Measurements from ENCODE around the gene NDUFC1.

DNA sequence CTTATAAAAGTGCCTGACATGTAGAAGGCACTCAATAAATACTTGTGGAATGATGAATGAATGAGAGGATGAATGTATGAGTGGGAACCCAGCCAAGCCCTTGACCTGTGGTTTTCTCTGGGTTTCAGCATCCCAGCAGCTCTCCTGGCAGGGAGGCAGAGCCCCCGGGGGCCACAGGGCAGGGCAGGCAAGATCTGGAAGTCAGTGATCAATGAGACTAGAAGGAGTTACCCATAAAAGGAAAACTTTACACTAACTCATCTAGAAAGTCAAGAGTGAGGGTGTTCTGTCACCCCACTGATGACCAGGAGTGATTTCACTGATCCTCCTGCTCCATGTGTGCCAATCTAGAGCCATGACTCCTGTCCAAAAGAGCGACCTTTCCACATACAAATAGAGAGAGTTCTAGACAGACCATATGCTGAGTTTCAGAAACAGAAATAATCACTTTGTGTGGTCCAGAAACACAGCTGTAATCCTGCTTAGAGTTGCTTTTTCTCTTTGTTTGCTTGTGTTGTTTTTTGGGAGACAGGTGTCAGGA is 59.7 kb downstream of the NDUFC1 start:
- TF ChIP-seq CTCF (IDR thresholded peaks at IDR 0.05; ENCODE audit: low read depth, low read length) (no peak), POLR2A (IDR thresholded peaks at IDR 0.05; ENCODE audit: extremely low read depth, insufficient read length) (no peak), MYC (IDR thresholded peaks at IDR 0.05; ENCODE audit: low read depth, low read length) (no peak)
- TF ChIP-seq, protein P1, sequence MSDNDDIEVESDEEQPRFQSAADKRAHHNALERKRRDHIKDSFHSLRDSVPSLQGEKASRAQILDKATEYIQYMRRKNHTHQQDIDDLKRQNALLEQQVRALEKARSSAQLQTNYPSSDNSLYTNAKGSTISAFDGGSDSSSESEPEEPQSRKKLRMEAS (IDR thresholded peaks at IDR 0.05; ENCODE audit: low read depth, low read length) = no peak
